ENCODE results near the gene PHIP.

The PHIP gene

GRCh38 chr6:79079561-79080041 lies 1.5 kb upstream of the PHIP start:
- peak; percentile 29 for DNase-seq (ENCODE audit: low read depth)

GRCh38 chr6:79077715-79078074 lies 359 bp downstream of the PHIP start:
- DNase-seq (ENCODE audit: low read depth): no peak
- peak overlapping the region; percentile 82 for H3K4me3 ChIP-seq (ENCODE audit: low read length)

More at GRCh38 chr6:79079561-79080041, 1.5 kb upstream of the PHIP start:
- no peak for TF ChIP-seq CTCF (conservative IDR thresholded peaks at IDR 0.05; ENCODE audit: low read length)
- peak overlapping the region; percentile 82 for H3K4me3 ChIP-seq (ENCODE audit: low read length)

GRCh38 chr6:79076782-79077641 lies 1.0 kb downstream of the PHIP start:
- peak overlapping the region; percentile 82 for H3K4me3 ChIP-seq (ENCODE audit: low read length)
- DNase-seq (ENCODE audit: low read depth): peak; percentile 95
- TF ChIP-seq CTCF (conservative IDR thresholded peaks at IDR 0.05; ENCODE audit: low read length): no peak

More at GRCh38 chr6:79077715-79078074, 359 bp downstream of the PHIP start:
- TF ChIP-seq CTCF (conservative IDR thresholded peaks at IDR 0.05; ENCODE audit: low read length): no peak

GRCh38 chr6:79076160-79076559 lies 1.9 kb downstream of the PHIP start:
- TF ChIP-seq CTCF (conservative IDR thresholded peaks at IDR 0.05; ENCODE audit: low read length): no peak
- peak; percentile 20 for DNase-seq (ENCODE audit: low read depth)
- H3K4me3 ChIP-seq (ENCODE audit: low read length): peak overlapping the region; percentile 52

- no peak for TF ChIP-seq CTCF (conservative IDR thresholded peaks at IDR 0.05; ENCODE audit: low read length)
- no peak overlapping the region for H3K4me3 ChIP-seq (ENCODE audit: low read length)
- DNase-seq (ENCODE audit: low read depth): no peak
Measured at GRCh38 chr6:79073888-79074287, 4.2 kb downstream of the PHIP start.

- no peak for DNase-seq (ENCODE audit: low read depth)
- no peak for TF ChIP-seq CTCF (conservative IDR thresholded peaks at IDR 0.05; ENCODE audit: low read length)
- no peak overlapping the region for H3K4me3 ChIP-seq (ENCODE audit: low read length)
Measured at GRCh38 chr6:79072640-79073181, 5.3 kb downstream of the PHIP start.

- TF ChIP-seq CTCF (conservative IDR thresholded peaks at IDR 0.05; ENCODE audit: low read length): no peak
- H3K4me3 ChIP-seq (ENCODE audit: low read length): no peak overlapping the region
- no peak for DNase-seq (ENCODE audit: low read depth)
Measured at GRCh38 chr6:79071547-79071946, 6.5 kb downstream of the PHIP start.

Data from AG10803 (cell line).